GM12874 (cell line): ENCODE data around the gene RIBC1.
A peak's percentile ranks its signal among the peaks of the same experiment; 100 is the strongest.

Source experiments
- CTCF ChIP-seq: IDR thresholded peaks from 2 replicates; pipeline ENCODE4 v1.5.1; 2011; ENCODE audit warnings: low read depth, mild to moderate bottlenecking, control low read depth, low read length, moderate library complexity; ENCODE audit not compliant: insufficient read depth

The RIBC1 gene

GRCh38 chrX:53438174-53438831 lies 15.6 kb downstream of the RIBC1 start:
- no peak for TF ChIP-seq CTCF

GRCh38 chrX:53438832-53439230 lies 16.2 kb downstream of the RIBC1 start:
- no peak for TF ChIP-seq CTCF

GRCh38 chrX:53440101-53440500 lies 17.4 kb downstream of the RIBC1 start:
- TF ChIP-seq CTCF: no peak

- no peak for TF ChIP-seq CTCF
Observed at GRCh38 chrX:53440621-53441517, 18.2 kb downstream of the RIBC1 start.

- no peak for TF ChIP-seq CTCF
Observed at GRCh38 chrX:53441531-53442321, 19.1 kb downstream of the RIBC1 start.

- TF ChIP-seq CTCF: no peak
Observed at GRCh38 chrX:53442322-53442631, 19.6 kb downstream of the RIBC1 start.

- TF ChIP-seq CTCF: peak; percentile 62
Observed at GRCh38 chrX:53445977-53446376, 23.3 kb downstream of the RIBC1 start.
